H54 (cell line): Measurements from ENCODE around the gene GRAP.
"Not testable (repeated sequence)": the region's sequence is repeated elsewhere in the genome, so short reads cannot be mapped to it uniquely, and the experiment has no call there.

Source experiments
- DNase-seq: peaks from one replicate; pipeline ENCODE4 v3.0.0; 2011; ENCODE audit warnings: low spot score, mixed read lengths; ENCODE audit not compliant: insufficient read length
- FAIRE-seq: peaks from 3 replicates; lab custom pipeline; 2011; peaks lifted over from hg19 to GRCh38; lab: Jason Lieb, UNC
- POLR2A ChIP-seq: IDR thresholded peaks from 2 replicates; pipeline ENCODE4 v1.6.1; 2011; ENCODE audit warnings: low read depth, mild to moderate bottlenecking, low read length

GRAP gene

GRCh38 chr17:19024101-19025078 is 22.4 kb downstream of the GRAP start:
- peak; percentile 42 for DNase-seq
- no peak for TF ChIP-seq POLR2A
- FAIRE-seq: no peak

DNA sequence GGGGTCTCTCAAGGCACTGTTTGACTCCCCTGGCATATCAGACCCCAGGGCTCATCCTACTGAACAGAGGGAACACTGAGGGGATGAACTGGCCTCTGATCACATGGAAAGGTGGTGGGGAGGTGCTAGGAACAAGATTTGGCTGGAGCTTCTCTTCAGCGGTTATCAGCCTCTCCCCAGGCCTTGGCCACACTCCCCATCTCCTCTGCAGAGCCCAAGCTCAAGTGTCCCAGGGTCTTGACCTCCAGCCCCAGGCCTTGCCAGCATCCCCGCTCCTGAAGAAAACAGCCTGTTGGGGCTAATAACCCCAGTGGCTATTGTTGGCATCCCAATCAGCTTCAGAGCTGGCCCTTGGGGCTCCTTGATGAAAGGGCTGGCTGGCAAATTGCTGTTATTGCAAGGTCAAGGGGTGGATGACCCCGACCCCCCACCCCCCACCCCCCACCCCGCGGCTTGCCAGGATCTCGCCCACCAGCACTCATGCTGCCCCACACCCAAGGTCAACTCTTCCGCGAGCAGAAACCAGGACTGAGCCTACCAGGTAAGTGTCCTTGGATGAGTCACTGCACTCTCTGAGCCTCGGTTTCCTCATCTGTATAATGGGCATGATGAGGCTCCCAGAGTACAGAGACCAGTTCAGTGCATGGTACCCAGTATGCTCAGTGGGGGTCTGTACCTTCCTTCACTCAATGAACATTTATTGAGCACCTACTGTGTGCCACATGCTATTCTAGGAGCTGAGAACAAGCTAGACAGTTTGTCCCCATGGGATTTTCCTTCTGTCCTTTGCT is 23.4 kb downstream of the GRAP start:
- no peak for FAIRE-seq
- no peak for TF ChIP-seq POLR2A

DNA sequence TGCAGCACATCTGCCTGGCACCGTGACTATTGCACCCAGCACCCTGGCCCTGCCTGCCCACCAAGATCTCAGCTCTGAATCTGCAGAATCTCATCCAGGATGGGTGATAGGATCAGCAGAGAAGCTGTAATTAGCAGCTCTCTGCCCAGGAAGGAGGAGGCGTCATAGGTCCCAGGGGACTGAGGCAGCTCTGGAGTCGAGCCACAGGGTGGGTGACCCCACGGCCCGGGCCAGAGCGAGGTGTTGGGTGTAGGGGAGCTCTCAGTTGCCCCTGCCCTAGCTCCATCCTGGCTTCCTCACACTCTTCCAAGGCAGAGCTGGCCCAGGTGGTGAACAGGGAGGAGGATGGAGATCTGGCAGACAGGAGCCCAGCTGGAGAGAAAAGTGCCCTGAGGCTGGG is 24.0 kb downstream of the GRAP start:
- no peak for TF ChIP-seq POLR2A
- FAIRE-seq (no peak), DNase-seq (no peak)

More for the DNA sequence above, 23.4 kb downstream of the GRAP start:
- no peak for DNase-seq

DNA sequence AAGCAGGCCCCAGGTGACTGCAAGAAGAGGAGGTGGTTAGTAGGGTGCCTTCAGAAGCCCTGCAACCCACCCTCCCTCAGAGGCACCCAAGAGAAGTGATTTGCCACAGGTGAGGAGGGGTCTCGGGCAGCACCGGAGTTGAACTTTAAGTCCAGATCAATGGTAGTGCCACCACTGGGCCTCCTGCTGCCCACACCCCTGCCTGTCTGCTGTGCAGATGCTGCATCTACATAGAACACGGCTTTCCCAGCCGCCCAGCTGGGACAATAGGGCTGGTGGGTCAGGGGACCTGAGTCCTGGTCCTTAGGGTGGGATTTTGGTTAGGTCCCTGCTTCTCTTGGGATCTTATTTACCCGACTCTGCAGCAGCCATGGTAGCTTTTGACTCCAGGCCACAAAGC is 24.6 kb downstream of the GRAP start:
- no peak for TF ChIP-seq POLR2A
- DNase-seq: no peak
- FAIRE-seq: no peak

DNA sequence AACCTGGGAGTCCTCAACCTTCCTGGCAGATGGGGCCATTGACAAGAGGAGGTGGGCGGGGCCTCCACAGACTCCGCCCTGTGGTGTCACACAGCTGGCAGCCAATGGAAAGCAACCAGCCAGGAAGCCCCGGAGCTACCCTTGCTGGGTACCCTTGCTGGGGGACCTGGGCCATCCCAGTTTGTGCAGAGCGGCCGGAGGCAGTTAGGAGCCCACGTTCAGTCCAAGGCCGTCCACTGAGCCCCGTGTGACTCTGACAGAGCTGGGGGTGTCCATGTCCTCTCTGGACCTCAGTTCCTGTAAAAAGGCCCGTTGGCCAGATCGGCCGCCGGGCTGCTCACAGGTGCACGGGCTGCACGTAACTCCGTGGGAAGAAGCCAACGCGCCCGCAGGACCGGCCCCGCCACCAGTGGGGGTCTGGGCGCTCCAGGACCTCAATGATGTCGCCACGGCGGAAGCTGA is 25.1 kb downstream of the GRAP start:
- DNase-seq (no peak), FAIRE-seq (no peak)
- TF ChIP-seq POLR2A: no peak

GRCh38 chr17:19021011-19021621 is 25.6 kb downstream of the GRAP start:
- not testable (repeated sequence) for FAIRE-seq

DNA sequence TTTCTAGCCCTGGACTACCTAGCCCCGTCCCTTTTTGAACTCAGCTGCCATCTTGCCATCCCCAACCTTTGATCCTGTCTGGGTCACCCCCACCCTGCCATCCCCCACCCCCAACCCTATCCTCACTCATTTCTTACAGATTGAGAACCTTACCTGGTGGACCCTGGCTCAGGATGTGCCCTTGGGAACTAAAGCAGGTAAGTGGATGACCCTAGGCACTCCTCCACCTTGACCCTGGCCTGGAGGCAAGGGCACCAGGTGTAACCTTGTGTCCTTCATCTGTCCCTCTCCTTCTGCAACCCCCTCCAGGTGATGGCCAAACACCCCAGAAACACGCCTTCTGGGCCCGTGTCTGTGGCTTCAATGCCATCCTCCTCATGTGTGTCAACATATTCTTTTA is 26.7 kb downstream of the GRAP start:
- no peak for DNase-seq
- TF ChIP-seq POLR2A: no peak
- FAIRE-seq: no peak

More at GRCh38 chr17:19021011-19021621, 25.6 kb downstream of the GRAP start:
- DNase-seq: not testable (repeated sequence)

DNA sequence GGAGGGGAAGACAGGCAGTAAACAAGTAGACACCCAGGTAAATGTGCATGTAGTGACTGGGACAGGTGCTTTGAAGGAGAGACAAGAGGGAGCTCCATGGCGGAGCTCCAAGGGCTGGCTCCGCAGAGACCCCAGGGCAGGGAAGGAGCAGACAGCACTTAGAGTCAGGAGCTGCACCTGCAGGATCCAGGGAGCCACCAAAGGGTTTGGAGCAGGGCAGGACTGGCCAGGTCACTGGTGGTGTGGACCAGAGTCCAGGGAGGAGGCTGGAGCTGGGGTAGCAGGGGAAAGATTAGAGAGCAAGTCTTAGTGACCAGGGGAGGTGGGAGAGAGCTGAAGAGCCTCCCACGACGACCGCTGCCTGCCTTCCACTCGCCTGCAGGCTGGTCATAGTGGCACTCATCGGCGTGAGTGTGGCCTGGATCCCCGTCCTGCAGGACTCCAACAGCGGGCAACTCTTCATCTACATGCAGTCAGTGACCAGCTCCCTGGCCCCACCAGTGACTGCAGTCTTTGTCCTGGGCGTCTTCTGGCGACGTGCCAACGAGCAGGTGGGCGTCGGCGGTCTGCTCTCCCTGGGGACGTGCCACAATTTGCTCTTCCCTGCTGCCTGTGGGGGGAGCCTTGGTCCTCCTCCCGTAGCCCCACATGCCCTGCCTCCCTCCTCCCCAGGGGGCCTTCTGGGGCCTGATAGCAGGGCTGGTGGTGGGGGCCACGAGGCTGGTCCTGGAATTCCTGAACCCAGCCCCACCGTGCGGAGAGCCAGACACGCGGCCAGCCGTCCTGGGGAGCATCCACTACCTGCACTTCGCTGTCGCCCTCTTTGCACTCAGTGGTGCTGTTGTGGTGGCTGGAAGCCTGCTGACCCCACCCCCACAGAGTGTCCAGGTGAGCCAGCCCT is 27.5 kb downstream of the GRAP start:
- FAIRE-seq (no peak), DNase-seq (no peak)
- TF ChIP-seq POLR2A: no peak

DNA sequence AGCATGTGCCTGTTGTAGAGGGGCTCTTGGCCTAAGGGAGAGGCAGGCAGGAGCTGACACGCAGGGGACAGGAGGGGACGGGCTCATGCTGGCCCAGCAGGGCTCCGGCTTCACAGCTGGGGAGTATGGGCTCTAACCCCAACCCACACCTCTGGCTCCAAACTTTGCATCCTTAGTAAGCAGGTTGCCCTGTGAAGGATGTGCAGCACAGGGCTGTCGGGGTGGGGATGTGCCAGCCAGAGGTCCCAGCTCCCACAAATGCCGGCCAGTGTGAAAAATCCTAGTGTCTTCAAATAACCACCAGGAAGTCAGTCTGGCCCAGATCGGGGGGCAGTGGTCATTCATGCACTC is 28.2 kb downstream of the GRAP start:
- FAIRE-seq (no peak), DNase-seq (no peak)
- TF ChIP-seq POLR2A: no peak

- no peak for TF ChIP-seq POLR2A
- FAIRE-seq (no peak), DNase-seq (no peak)
These were observed 28.8 kb downstream of the GRAP start for GRCh38 chr17:19017804-19018599.

DNA sequence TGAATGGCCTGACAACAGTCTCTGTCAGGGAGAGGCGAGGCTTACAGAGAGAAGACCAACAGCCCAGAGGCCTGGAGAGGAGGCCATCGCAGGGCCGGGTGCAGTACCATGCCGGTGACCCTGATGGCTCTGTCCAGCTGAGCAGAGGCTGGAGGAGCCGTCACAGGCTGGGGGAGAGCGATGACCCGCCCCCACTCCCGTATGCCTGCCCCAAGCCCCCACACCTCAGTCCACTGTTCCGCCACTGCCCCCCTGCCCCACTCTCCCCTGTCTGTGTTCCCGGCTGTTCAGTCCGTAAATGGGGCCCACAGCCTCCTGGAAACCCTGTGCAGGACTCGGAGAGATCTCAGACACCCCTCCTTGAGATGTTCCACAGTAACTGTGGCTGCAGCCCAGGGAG is 29.4 kb downstream of the GRAP start:
- FAIRE-seq (no peak), DNase-seq (no peak)
- TF ChIP-seq POLR2A: no peak

DNA sequence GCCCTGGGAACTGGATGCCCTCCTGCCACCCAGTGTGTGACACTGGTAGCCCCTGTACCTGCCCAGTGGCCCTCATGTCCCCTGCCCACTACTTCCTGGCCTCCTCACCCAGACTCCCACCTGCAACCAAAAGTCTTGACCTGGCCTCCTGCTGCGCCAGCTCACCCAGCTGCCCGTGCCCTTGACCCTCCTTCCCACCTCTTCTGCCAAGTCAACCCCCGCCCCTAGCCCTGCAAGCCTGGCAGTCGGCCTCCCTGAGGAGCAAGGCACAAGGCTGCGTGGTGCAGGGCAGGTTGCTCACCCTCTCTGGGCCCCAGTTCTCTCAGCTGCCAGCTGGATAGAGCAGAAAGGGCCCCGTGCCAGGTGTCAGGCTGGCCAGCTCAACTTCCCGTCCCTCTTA is 29.9 kb downstream of the GRAP start:
- FAIRE-seq: no peak
- no peak for TF ChIP-seq POLR2A
- DNase-seq: no peak
